SK-N-DZ (cell line): ENCODE results near the gene AHDC1.
A peak's percentile ranks its signal among the peaks of the same experiment; 100 is the strongest.

Experiments
- DNase-seq: peaks from one replicate; pipeline ENCODE4 v3.0.0-alpha.2; 2015; ENCODE audit warnings: low spot score

The AHDC1 gene

DNA sequence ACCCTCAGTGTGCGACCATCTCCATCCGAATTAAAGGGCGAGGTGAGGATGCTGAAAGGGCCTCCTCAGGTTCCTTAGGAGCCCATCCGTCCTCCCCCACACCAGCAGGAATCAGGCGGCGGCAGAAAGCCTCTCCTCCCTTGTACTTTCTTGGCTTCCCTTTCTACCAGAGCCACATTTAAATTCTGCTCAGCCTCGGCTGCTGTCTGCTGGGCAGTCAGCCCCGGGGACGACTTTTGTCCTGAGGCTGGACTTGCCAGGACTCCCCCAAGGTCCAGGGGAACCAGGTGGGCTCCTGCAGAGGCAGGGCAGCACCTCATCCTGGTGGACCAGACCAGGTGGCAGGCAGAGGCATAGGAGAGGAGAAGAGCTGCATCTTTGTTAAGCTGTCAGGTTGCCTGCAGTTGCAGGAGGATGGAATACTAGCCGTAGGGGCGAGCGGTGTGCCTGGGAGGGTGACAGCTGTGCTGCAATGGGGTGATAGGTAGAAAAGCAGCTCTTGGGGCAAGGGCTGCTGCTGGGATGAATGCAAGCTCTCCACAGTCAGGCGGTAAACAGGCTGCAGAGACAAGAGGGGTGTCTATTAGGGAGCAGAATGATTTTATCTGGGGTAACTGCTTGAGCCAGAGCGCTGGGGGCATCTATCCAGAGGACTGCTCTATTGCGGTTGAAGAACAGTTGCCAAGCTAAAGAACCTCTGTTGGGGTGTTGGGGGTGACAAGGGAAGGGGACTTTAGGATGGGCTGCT, 67.8 kb downstream of the AHDC1 start:
- DNase-seq = no peak

- no peak for DNase-seq
Measured at GRCh38 chr1:27535386-27535785, 68.6 kb downstream of the AHDC1 start.

- DNase-seq = no peak
Measured at GRCh38 chr1:27531959-27532685, 71.8 kb downstream of the AHDC1 start.

DNA sequence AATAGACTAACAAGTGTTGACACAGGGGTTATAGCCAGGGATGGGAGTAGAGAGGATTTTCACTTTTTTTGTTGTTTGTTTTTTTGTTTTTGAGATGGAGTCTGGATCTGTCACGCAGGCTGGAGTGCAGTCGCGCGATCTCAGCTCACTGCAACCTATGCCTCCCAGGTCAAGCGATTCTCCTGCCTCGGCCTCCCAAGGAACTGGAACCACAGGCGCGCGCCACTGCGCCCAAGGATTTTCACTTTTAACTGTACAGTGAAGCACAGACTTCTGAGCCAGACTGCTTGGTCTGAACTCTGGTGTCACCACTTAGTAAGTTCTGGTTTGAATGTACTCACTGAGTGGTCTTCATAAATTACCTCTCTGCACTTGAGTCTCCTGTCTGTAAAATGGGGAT, 73.8 kb downstream of the AHDC1 start:
- DNase-seq = no peak

DNA sequence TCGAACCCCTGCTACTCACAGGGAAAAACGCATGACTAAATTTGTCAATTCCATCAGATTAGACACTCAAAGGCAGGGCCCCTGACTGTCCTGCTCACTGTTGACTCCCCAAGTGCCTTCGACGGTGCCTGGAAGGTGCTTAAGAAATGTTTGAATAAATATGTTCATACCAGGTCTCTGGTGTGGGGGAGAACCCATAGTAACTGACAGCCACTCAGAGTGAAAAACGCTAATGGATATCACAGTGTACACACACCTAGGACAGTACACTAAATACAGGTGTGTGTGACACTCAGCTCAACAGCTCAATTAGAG, 74.3 kb downstream of the AHDC1 start:
- no peak for DNase-seq

GRCh38 chr1:27528818-27529703, 74.9 kb downstream of the AHDC1 start:
- DNase-seq = no peak

DNA sequence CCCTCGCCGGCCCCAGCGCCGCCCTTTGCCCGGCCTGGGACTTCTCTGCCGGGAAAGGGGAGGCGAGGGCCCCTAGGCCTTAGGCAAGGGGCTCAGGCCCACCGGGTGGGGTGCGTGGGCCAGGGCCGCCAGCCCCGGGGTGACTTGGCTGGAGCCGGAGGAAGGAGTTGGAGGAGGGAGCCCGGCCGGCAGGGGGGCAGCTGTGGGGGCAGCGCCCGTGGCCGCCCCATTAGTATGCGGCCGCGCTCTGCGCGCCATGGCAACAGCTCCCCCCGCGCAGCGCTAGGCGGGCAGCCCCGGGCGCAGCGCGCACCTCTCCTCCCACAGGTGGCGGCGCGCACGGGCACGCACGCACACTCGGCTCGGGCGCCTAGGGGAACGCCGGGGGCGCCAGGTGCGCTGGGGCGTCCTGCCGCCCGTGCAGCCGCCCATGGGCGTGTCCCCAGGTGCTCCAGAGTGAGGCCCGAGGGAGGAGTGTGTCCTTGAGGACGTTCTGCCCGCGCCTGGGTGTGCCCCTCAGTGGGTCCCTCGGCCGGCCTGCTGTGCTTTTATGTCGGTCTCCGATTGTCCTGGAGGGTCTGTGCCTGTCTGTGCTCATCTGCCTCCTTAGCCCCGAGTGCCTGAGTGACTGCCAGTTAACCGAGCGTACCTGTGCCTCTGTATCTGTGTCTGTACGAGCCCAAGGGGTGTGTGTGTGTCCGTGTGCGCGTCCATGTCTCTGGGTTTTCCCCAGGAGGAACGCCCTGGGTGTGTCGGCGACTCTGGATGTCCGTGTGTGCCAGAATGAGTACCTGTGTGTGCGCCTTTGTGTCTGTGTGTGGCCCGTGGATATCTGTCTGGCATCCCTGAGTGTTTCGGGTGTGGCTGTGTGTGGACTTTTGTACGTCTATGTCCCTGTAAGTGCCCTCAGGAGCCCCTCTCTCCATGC, 75.8 kb downstream of the AHDC1 start:
- DNase-seq = no peak

DNA sequence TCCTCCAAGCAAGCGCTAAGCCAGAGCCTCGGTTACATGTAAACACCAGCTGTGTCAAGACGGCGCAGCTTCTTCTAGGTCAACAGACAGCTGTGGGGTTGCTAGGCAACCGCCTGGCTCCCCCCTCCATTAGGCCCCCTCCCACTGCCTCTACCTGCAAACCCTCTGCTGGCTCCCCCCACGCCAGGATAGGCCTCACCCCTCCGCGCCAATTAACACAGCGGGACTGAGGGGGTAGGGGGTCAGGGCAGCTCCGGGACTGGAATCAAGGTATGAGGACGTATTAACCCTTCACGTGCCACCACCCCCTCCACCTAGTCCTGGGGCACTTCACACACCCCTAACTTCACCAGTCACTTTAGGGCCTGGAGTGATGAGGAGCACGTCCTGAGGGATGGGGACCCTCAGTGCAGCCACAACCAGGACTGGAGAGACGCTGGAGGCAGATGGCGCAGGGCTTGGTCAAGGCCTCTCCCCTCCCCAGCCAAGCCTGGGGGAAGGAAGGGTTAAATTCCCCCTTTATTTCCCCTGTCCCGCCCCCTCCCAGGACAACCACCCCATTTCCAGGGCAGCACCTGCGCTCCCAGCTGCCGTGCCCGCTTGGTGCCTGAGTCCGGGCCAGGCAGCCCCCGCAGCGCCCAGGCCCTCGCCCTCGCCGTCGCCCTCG, 76.6 kb downstream of the AHDC1 start:
- DNase-seq = peak; percentile 64

DNA sequence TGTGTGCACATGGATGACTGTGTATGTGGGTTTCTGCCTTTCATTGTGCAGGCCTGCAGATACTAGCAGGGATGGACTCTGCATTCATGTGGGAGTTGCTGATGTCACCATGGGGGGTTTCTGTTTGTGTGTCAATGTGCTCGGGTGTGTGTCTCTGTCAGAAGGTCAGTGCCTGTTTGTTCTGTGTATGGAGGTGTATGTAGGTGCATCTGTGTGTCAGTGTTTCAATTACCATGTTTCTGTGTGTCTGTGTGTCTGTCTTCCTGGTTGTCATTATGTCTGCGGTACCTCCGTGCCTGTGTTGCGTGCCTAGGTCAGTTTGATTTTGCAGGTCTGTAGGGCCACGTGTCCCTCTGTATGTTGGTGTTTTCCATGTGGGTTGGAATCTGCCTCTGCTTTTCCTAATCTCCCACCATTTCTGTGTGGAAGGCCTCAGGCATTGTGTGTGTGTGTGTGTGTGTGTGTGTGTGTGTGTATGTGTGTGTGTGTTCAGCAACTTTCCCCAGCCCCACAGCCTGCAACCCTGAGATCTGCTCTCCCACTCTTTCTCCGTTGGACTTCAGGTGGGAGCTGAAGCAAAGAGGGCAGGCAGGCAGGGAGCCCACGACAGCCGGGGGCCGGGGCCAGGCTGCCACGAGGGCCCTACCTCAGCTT, 77.2 kb downstream of the AHDC1 start:
- no peak for DNase-seq

DNA sequence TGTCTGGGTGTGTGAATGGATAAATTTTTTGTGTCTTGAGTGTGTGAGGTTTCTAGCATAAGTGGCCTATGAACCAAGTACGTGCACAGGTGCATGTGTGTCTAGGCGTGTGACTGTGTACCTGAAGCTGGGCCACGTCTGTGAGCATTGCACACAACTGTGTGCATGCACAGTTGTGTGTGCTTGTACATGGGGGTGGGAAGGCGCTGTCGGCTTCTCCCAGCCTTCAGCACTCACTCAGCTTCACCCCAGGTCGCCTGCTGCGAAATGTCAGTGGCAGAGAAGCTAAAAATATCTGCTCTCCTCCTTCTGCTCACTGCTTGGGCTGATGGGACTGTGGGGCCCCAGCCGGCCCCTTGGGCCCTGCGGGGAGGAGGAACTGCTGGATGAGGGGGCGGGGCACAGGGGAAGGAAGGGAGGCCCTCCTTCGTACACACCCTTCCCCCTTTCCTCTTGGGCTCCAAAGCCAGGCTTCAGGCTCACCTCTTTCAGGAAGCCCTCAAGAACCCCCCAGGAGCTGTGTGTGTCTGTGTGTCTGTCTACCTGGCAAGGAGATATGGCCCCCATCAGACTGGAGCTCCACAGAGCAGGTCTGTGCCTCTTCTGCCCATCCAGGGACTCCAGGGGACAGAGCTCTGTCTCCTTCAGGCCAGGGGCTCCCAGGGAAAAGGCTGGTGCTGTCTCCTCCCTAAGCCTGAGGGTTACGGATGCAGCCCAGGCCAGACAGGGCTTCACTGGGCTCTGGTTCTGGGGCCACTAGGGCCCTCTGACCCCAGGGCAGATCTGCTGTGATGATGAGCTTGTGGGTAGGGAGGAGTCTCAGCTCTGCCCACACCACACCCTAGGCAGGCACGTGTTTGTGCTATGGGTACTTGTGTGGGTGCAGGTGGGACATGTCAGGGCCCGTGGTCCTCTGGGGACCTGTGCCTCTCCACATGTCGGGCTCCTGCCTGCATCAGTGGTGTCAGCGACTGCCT, 78.4 kb downstream of the AHDC1 start:
- DNase-seq = no peak

- no peak for DNase-seq
Measured at GRCh38 chr1:27523337-27524020, 80.5 kb downstream of the AHDC1 start.

DNA sequence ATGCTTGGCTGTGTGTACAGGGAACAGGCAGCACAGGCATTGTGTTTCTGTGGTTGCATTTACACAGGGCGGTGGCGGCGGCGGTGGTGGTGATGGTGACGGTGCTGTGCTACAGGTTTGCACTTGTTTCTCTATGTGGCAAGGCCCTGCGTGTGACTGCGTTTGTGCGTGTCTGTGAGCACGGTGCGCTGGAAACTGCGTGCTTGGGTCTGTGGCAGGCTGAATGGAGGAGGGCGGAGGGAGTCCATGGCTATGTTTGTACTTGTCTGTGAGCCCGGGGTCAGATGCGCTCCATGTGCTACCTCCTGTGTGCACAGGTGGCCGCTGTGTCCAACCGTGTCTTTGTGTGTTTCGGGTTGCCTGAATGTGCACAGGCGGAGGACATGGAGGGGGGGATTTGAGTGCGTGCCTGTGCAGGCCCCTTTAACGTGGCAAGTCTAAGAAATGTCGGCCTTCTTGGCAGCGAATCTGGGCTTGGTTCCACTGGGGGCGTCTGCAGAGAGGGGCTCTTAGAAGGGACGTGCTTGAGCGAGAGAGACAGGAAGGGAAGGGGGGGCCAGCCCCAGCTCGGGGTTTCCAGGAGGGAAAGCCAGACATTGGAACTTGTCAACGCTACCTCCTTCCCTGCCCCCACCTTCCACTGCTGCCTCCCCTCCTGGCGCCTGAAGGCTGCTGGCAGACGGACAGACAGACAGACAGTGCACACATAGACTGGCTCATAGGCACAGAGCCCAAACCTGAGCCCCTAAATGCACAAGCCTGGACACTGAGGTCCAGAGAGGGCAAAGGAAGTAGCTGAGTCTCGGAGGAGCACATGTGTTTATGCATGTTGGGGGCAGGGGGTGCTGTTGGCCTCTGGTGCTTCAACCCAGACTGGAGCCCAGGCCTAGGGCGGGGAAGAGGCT, 81.3 kb downstream of the AHDC1 start:
- peak; percentile 51 for DNase-seq

GRCh38 chr1:27521861-27522431, 82.0 kb downstream of the AHDC1 start:
- DNase-seq = no peak

DNA sequence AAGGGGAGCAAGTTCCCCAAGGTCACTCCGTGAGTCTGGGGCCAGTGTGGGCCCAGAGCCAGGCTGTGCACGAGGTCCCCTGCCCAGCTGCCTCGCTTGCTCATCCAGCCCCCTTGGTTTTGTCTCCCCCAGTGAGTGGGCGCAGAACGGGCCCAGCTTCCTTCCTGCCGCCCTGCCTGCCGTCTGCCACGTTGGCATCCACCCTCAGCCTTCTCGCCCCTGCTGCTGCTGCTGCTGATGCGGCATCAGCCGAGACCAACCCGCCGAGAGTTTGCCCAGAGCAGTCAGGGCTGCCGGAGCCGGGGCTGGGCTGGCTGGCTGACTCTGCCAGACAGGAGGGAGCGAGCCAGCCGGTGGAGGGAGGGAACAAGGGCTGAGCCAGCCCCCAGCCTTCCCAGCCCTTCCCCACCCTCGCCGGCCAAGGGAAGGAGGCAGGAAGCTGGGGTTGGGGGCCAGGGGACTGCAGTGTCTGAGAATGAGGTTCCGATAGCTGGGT, 82.6 kb downstream of the AHDC1 start:
- DNase-seq = no peak

DNA sequence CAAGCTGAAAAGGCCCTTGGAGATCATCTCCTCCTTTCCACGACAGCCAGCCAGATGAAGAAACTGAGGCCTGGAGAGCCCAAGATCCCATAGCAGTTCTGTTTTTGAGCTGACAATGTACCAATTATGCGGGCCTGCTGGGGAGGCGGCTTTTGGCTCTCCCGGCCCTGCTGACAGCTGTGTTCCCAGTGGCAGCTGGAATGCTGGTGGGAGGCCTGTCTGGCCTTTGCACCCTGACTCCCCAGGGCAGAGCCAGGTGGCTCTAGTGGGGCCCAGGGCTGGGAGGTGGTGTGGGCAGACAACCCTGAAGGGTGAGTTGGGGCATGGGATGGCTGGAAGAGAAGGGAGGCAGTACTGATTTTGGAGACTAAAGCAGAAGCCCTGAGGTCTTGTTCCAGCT, 83.3 kb downstream of the AHDC1 start:
- no peak for DNase-seq

DNA sequence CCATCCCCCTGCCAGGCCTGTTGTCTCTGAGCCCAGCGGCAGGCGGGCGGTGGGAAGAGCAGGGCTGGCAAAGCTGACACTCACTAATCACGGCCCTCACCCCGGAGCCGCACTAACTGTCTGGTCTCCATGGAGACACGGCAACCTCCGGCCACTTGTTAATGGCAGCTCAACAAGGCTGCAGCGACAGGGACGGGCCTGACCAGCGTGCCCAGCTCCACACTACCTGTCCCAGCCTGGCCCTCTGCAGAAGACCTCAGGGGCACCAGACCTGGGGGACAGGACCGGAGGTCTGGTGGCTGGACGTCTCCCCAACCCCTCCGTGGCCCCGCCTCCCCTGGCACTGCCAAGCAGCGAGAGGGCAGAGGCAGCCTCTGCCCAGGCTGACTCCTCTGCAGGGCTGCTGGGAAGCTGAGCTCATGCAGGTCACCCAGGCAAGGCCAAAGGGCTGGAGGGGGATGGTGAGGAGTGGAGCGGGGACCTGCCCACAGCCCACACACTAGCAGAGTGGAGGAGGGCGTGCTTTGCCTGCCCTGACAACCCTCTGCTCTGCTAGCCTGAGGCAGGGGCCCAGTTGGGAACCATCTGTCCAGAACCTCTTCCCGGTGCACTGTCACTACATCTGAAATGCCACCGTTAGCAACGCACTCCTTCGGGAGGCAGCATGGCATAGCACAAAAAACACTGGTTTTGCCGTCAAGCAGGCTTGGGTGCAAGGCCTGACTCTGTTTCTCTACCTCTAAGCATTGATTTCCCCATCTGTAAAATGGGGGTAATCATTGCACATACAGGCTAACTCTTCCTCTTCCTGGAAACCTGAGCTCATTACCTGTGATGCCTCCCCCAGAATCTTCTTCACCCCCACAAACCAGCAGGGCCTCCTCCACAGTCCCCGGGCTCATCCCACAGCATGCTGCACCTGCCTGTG, 84.3 kb downstream of the AHDC1 start:
- no peak for DNase-seq
